Measurements from ENCODE around the gene KCNJ6. TPM values are rescaled to one million over a fixed set of nuclear protein-coding genes. Genes with fewer than 3 reads are reported as not detected.

The KCNJ6 gene
- total and polyA plus RNA-seq, 7 donors = under 0.01 to 0.01 TPM; not detected in 5

DNA sequence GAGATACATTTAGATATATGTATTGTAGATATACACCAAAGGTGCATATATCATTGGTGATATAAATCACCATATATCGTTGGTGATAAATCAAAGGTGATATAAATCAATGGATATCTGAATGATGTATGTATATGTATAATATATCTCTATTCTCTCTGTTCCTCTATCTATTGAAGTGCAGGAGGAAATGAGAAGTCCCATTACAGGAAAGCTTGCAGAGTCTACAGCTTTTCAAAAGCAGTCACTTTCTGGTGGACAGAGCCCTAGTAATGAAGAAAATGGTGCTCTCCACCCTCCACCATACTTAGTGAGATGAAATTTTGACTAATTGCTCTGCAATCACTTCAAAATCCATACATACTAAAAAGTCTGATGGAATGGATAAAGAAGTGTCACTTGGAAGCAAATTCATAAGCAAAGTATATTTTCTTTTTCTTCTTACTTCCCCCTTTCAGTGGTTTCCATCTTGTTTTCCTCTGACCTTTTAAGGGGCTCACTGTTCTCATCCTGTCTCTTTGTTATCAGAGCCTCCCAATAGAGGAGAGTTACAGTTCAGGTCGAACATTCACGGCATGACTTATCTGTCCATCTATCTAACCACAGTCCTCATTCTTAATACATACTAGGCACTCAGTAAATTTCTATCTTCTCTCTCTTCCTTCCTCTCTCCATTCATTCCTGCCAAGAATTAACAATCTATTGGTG is 227.2 kb downstream of the KCNJ6 start:
- intact Hi-C loops (cut with DNase I) = no loop called here
- no peak overlapping the region for H3K4me3 ChIP-seq
- WGBS, 3 donors = 72 to 76% (median 73%) methylated on average over 3 of the region's 3 CpGs

DNA sequence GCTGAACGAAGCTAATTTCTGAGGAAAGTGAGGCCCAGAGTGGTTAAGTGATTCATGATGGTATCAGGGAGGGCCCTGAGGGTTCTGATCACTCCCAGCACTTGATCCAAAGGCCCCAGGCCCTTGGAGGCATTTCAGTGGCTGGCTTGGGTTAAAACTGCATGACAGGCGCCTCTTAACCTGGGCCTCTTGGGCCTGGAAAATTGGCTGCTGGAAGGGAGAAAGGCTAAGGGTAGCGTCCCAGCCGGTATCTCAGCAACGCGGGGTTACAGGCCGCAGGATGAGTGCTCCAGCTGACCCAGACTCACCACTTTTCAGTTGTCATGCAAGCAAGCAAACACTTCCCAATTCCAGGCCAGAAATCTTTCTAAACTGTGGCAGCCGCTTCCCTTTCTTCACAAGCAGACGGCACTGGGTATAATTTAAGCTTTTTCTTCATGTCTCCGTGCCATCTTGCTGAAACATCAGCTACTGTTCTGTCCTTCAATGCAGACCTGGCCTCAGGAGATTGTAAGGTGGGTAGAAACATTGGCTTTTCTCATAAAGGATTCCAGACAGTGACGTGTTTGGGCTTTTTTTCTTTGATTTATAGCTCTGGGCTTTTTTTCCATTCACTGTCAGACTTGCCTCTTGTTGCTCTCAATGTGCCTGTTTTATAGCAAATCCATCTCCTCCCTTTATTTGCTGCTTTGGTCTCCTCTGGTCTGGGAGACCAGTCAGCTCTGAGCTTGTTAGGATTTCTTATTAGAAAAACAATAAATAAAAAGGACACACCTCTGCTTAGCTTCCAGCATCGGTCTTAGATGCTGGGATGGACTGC is 229.1 kb downstream of the KCNJ6 start:
- intact Hi-C loops (cut with DNase I) = no loop called here
- Histone ChIP-seq H3K9me3 (no peaks in the 10 kb centered on the region), H3K4me3 (no peak overlapping the region), H3K36me3 (ENCODE audit: insufficient read depth in 1 of 2, low read depth in 1 of 2) (no peaks in the 10 kb centered on the region), H3K27ac (no peak overlapping the region), H3K4me1 (no peaks in the 10 kb centered on the region), H3K27me3 (ENCODE audit: insufficient read depth in 3 of 3, low read length in 2 of 3) (no peaks in the 10 kb centered on the region)
- ATAC-seq = no peak
- 69 to 76% (median 75%) methylated on average over 12 of the region's 12 CpGs for WGBS, 3 donors
- TF ChIP-seq, protein P1, sequence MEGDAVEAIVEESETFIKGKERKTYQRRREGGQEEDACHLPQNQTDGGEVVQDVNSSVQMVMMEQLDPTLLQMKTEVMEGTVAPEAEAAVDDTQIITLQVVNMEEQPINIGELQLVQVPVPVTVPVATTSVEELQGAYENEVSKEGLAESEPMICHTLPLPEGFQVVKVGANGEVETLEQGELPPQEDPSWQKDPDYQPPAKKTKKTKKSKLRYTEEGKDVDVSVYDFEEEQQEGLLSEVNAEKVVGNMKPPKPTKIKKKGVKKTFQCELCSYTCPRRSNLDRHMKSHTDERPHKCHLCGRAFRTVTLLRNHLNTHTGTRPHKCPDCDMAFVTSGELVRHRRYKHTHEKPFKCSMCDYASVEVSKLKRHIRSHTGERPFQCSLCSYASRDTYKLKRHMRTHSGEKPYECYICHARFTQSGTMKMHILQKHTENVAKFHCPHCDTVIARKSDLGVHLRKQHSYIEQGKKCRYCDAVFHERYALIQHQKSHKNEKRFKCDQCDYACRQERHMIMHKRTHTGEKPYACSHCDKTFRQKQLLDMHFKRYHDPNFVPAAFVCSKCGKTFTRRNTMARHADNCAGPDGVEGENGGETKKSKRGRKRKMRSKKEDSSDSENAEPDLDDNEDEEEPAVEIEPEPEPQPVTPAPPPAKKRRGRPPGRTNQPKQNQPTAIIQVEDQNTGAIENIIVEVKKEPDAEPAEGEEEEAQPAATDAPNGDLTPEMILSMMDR (IDR thresholded peaks at IDR 0.05) = no peak
- DNase-seq = no peak

More for the DNA sequence above, 227.2 kb downstream of the KCNJ6 start:
- Histone ChIP-seq H3K27me3 (ENCODE audit: insufficient read depth in 3 of 3, low read length in 2 of 3) (no peaks in the 10 kb centered on the region), H3K9me3 (no peaks in the 10 kb centered on the region), H3K36me3 (ENCODE audit: insufficient read depth in 1 of 2, low read depth in 1 of 2) (no peaks in the 10 kb centered on the region), H3K27ac (no peak overlapping the region), H3K4me1 (no peaks in the 10 kb centered on the region)
- ATAC-seq (no peak), DNase-seq (no peak)
- TF ChIP-seq, protein P1 (IDR thresholded peaks at IDR 0.05) = no peak

DNA sequence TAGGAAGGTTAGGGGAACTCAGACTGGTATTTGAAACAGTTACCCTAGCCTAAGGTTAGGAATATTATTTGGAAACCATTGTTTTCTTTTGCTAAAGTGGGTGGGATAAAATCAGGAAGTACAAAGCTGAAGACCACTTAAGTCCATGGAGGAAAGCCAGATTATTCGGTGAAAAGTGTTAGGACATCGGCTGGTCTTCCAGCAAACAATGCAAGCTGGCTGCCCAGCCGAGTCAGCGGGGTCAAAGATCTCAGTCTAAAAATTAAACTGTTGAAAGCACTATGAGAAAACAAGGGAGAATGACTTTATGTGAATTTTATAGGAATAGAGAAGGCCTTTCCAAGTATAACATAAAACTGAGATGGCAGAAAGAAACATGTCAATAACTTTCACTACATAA is 231.7 kb downstream of the KCNJ6 start:
- Histone ChIP-seq H3K27me3 (ENCODE audit: insufficient read depth in 3 of 3, low read length in 2 of 3) (no peaks in the 10 kb centered on the region), H3K9me3 (no peaks in the 10 kb centered on the region), H3K27ac (no peak overlapping the region), H3K4me3 (no peak overlapping the region), H3K36me3 (ENCODE audit: insufficient read depth in 1 of 2, low read depth in 1 of 2) (no peaks in the 10 kb centered on the region), H3K4me1 (no peaks in the 10 kb centered on the region)
- WGBS, 3 donors = 59 to 64% (median 59%) methylated on average over 4 of the region's 4 CpGs
- no peak for ATAC-seq
- intact Hi-C loops (cut with DNase I) = no loop called here
- no peak for DNase-seq
- TF ChIP-seq, protein P1 (IDR thresholded peaks at IDR 0.05) = no peak

DNA sequence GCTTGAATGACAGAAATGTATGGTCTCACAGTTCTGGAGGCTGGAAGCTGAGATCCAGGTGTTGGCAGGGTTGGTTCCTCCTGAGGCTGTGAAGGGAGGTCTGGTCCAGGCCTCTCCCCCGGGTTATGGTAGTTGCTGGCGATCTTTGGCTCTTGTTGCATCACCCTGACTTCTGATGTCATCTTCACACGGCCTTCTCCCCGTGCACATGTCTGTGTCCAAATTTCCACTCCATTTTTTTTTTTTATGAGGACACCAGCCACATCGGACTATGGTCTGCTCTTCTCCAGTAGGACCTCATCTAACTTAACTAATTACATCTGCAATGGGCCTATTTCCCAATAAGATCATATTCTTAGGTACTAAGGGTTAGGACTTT is 232.2 kb downstream of the KCNJ6 start:
- no peaks in the 10 kb centered on the region for H3K36me3 ChIP-seq (ENCODE audit: insufficient read depth in 1 of 2, low read depth in 1 of 2)
- H3K9me3 ChIP-seq = no peaks in the 10 kb centered on the region
- intact Hi-C loops (cut with DNase I) = no loop called here
- H3K27ac ChIP-seq = no peak overlapping the region
- H3K27me3 ChIP-seq (ENCODE audit: insufficient read depth in 3 of 3, low read length in 2 of 3) = no peaks in the 10 kb centered on the region
- TF ChIP-seq, protein P1 (IDR thresholded peaks at IDR 0.05) = no peak
- no peak overlapping the region for H3K4me3 ChIP-seq
- ATAC-seq (no peak), DNase-seq (no peak)
- 81 to 82% (median 82%) methylated on average over 5 of the region's 5 CpGs for WGBS, 3 donors
- no peaks in the 10 kb centered on the region for H3K4me1 ChIP-seq
